IPS-20b (cell line): ENCODE data around the gene PIGC.

Source experiments
- H3K27ac ChIP-seq: one replicate; pipeline ENCODE4 v1.5.1; 2013; ENCODE audit warnings: low read length
- H3K27me3 ChIP-seq: 2 replicates; pipeline ENCODE4 v1.6.1; 2013; ENCODE audit warnings: mild to moderate bottlenecking, low read length, inconsistent platforms; ENCODE audit not compliant: insufficient read depth
- H3K36me3 ChIP-seq: 2 replicates; pipeline ENCODE4 v1.6.1; 2013; ENCODE audit warnings: low read depth, mild to moderate bottlenecking, inconsistent platforms, low read length, moderate library complexity; ENCODE audit not compliant: insufficient read depth
- H3K4me1 ChIP-seq: 2 replicates; pipeline ENCODE4 v1.6.1; 2013; ENCODE audit warnings: mild to moderate bottlenecking, control low read depth, inconsistent platforms, low read length, moderate library complexity; ENCODE audit not compliant: insufficient read depth
- H3K4me3 ChIP-seq: 2 replicates; pipeline ENCODE4 v1.5.1; 2013; ENCODE audit warnings: mild to moderate bottlenecking, low read length, inconsistent platforms
- H3K9ac ChIP-seq: 2 replicates; pipeline ENCODE4 v1.6.1; 2013; ENCODE audit warnings: low read depth, mild to moderate bottlenecking, inconsistent platforms, low read length, moderate library complexity
- H3K9me3 ChIP-seq: 2 replicates; pipeline ENCODE4 v1.6.1; 2013; ENCODE audit warnings: mild to moderate bottlenecking, low read depth, low read length, inconsistent platforms; ENCODE audit not compliant: insufficient read depth

The PIGC gene

GRCh38 chr1:172427191-172427590 lies 16.7 kb downstream of the PIGC start:
- H3K27ac ChIP-seq = no peak overlapping the region

DNA sequence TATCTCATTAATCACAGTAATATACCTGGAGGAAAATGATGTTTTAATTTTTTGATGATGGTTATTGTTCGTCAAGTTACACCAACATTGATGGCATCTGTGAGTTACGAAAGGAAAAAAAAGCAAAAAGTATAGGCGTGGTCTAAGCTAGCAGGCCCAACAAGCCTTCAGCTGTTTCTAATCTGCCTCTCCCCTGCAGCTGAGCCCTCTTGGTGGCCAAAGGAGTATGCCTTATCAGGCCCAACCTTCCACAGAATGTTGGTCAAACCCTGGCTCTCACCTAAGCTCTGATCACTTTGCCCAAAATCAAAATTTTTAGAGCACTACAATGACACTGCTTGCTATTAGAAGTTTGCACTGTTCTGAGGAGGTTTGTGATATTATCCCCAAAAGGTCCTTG lies 18.5 kb downstream of the PIGC start:
- Histone ChIP-seq H3K27ac (no peak overlapping the region), H3K9me3 (no peaks in the 10 kb centered on the region), H3K9ac (no peak overlapping the region), H3K4me1 (peaks cover 13% of the 10 kb centered on the region), H3K36me3 (no peaks in the 10 kb centered on the region), H3K27me3 (no peaks in the 10 kb centered on the region), H3K4me3 (no peak overlapping the region)

More at GRCh38 chr1:172427191-172427590, 16.7 kb downstream of the PIGC start:
- Histone ChIP-seq H3K27me3 (no peaks in the 10 kb centered on the region), H3K36me3 (no peaks in the 10 kb centered on the region), H3K4me3 (no peak overlapping the region), H3K4me1 (peaks cover 11% of the 10 kb centered on the region), H3K9me3 (no peaks in the 10 kb centered on the region), H3K9ac (no peak overlapping the region)

GRCh38 chr1:172423336-172423735 lies 20.5 kb downstream of the PIGC start:
- Histone ChIP-seq H3K9me3 (no peaks in the 10 kb centered on the region), H3K4me1 (peaks cover 13% of the 10 kb centered on the region)

DNA sequence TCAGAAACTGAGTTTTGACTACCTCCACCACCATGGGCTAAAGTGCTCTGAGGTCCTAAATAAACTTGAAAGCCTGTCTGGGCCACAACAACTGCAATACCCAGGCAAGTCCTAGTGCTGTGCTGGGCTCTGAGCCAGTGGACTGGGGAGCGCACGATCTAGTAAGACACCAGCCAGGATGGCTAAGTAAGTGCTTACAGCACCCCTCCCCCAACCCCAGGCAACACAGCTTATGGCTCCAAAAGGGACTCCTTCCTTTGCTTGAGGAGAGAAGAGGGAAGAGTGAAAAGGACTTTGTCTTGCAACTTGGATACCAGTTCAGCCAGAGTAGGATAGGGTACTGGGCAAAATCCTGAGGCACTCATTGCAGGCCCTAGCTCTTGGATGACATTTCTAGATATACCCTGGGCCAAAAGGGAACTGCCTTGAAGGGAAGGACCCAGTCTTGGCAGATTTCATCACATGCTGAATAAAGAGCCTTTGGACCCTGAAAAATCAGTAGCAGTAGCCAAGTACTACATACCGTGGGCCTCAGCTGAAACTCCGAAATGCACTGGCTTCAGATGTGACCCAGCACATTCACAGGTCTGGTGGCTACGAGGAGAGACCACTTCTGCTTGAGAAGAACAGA lies 21.8 kb downstream of the PIGC start:
- H3K36me3 ChIP-seq = no peaks in the 10 kb centered on the region
- H3K9me3 ChIP-seq = no peaks in the 10 kb centered on the region
- no peak overlapping the region for H3K27ac ChIP-seq
- no peak overlapping the region for H3K9ac ChIP-seq
- no peak overlapping the region for H3K4me3 ChIP-seq
- H3K4me1 ChIP-seq = peaks cover 23% of the 10 kb centered on the region
- no peaks in the 10 kb centered on the region for H3K27me3 ChIP-seq

More at GRCh38 chr1:172423336-172423735, 20.5 kb downstream of the PIGC start:
- Histone ChIP-seq H3K27ac (no peak overlapping the region), H3K4me3 (no peak overlapping the region), H3K27me3 (no peaks in the 10 kb centered on the region), H3K36me3 (no peaks in the 10 kb centered on the region), H3K9ac (no peak overlapping the region)

- no peak within 1 kb of the TSS for H3K27ac ChIP-seq
- no peak within 1 kb of the TSS for H3K9ac ChIP-seq
- H3K4me3 ChIP-seq = no peak within 1 kb of the TSS
- no peaks in the 10 kb centered on the region for H3K36me3 ChIP-seq
- H3K4me1 ChIP-seq = peaks cover 21% of the 10 kb centered on the region
- H3K27me3 ChIP-seq = no peaks in the 10 kb centered on the region
- H3K9me3 ChIP-seq = no peaks in the 10 kb centered on the region
Observed at GRCh38 chr1:172420385-172420784, 23.5 kb downstream of the PIGC start, which contains the start of gene C1orf105. Gene C1orf105 (plus strand): TSS chr1:172420685. CDS start chr1:172420886, 201 bp downstream.

DNA sequence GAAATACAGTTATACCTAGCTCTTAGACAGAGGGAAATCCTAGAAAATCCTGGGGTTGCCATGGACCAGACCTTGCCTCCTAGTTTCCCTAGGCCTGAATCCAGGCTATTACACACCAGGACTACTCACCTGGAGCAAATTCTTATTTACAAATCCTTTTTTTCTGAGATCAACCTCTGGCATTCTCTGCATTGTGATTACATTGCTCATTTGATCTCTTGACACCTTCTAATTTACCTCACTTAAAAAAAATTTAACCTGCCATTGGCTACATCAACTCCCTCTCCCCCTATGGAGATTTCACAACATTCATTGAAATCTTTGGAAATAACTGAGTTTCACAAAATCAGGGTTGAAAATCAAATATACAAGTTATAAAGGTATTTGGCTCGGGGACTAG lies 26.3 kb downstream of the PIGC start:
- Histone ChIP-seq H3K9me3 (no peaks in the 10 kb centered on the region), H3K36me3 (no peaks in the 10 kb centered on the region), H3K27ac (no peak overlapping the region), H3K27me3 (no peaks in the 10 kb centered on the region), H3K9ac (no peak overlapping the region), H3K4me1 (peaks cover 21% of the 10 kb centered on the region), H3K4me3 (no peak overlapping the region)

DNA sequence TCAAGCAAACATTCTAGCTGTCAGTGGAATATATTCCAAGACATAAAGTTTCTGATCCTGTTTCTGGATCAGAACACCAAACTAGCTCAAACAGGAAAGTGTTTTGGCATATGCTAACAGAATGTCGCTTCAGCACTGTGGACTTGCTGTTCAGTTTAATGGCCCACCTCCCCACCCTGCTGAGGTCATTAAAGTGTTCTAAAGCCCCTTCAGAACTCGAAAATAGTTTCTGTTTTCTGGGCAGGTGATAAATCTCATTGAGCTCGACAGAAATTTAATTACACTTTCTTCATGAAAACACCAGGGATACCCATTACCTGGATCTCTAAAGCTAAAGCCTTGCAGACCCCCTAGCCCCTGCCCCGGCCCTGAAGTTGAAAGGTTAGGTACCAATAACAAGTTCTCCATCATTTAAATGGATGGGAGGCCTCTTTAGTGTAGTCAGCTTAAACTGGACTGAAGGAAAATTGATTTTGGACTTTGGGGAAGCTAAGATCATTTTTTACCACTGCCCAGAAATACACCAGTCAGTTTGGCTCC lies 27.3 kb downstream of the PIGC start:
- Histone ChIP-seq H3K4me3 (no peak overlapping the region), H3K9ac (no peak overlapping the region), H3K9me3 (no peaks in the 10 kb centered on the region), H3K27me3 (no peaks in the 10 kb centered on the region), H3K36me3 (no peaks in the 10 kb centered on the region), H3K27ac (no peak overlapping the region), H3K4me1 (peaks cover 17% of the 10 kb centered on the region)

DNA sequence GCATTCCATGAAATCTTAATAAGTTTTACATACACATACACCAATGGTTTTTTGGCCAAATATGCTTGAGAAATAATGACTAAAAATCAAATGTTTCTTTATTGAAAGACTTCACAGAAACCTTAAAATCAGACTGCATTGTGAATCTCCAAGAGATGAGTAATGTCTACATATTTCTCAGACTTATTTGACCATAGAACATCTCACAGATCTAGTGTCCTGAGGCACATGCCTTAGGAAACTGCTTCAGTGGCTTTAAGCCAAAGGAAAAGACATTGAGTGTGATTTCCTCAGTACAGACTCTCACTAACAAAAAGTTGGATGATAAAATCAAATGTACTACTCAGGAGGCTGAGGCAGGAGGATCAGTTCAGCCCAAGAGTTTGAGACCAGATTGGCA lies 29.5 kb downstream of the PIGC start:
- Histone ChIP-seq H3K9ac (no peak overlapping the region), H3K36me3 (no peaks in the 10 kb centered on the region), H3K27ac (no peak overlapping the region), H3K27me3 (no peaks in the 10 kb centered on the region), H3K4me1 (peaks cover 14% of the 10 kb centered on the region), H3K9me3 (no peaks in the 10 kb centered on the region), H3K4me3 (no peak overlapping the region)

DNA sequence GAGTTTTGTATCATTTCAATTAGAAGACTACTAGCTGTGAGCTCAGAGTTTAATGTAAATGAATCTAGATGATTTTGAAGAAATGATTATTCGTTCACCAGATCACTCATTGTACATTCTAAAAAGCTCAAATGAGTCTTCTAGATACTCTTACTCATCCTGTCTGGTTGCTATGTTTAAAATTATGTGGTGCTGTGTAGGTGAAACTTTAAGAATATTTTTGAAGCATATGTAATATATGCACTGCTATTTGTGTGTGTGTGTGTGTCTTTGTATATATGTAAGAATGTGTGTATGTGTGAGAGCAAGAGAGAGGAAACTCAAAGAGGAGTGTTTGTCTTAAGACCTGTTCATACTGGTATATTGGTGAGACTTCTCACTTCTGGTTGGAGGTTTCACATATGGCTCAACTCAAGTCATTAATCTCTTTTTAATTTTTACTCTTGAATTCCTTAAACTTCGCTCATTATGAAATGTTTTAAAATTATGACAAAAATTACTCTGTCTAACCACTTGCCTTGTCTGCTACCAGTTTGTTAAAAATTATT lies 32.0 kb downstream of the PIGC start:
- Histone ChIP-seq H3K4me1 (peaks cover 4% of the 10 kb centered on the region; the same call in 1 of the 2 replicates), H3K27ac (no peak overlapping the region), H3K4me3 (no peak overlapping the region), H3K36me3 (no peaks in the 10 kb centered on the region), H3K9ac (no peak overlapping the region), H3K27me3 (no peaks in the 10 kb centered on the region), H3K9me3 (no peaks in the 10 kb centered on the region)

DNA sequence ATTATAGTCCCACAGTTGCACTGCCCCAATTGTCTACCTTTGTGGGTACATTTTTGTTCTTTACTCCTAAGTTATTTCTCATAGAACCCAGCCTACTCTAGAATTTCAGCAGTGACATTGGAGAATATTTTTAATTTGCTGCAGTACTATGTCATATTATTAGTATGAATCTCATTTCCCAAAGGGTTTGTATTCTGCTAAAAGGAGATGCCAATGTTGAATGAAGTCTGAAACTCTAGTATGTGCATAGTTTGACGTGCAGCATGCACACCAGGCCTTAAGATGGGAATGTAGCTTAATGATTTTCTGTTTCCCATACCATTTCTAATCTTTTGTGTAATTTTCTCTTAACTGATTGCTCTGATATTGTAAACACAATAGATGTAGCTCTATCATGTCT lies 33.8 kb downstream of the PIGC start:
- H3K9ac ChIP-seq = no peak overlapping the region
- H3K27me3 ChIP-seq = no peaks in the 10 kb centered on the region
- no peaks in the 10 kb centered on the region for H3K4me1 ChIP-seq
- no peaks in the 10 kb centered on the region for H3K36me3 ChIP-seq
- H3K9me3 ChIP-seq = no peaks in the 10 kb centered on the region
- H3K27ac ChIP-seq = no peak overlapping the region
- H3K4me3 ChIP-seq = no peak overlapping the region

GRCh38 chr1:172408958-172409357 lies 34.9 kb downstream of the PIGC start:
- Histone ChIP-seq H3K9me3 (no peaks in the 10 kb centered on the region), H3K27me3 (no peaks in the 10 kb centered on the region), H3K4me1 (no peaks in the 10 kb centered on the region), H3K36me3 (no peaks in the 10 kb centered on the region), H3K9ac (no peak overlapping the region), H3K27ac (no peak overlapping the region), H3K4me3 (no peak overlapping the region)

DNA sequence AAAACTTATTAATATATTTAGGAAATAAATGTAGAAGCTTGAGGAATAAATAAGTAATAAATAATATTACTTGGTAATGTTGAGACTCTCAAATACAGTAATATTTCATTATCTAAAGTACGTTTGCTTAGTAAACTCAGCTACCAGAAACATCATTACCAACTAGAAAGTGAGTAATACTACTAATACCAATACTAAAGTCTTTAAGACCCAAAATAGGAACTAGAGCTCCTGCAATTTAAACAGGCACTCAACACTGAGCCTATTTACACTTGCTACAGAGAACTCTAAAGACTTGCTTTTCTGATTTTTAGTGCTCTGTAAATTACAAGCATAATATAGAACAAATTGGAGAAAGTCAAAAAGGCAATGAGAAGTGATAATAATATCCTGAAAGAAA lies 36.9 kb downstream of the PIGC start:
- no peak overlapping the region for H3K9ac ChIP-seq
- H3K9me3 ChIP-seq = no peaks in the 10 kb centered on the region
- no peak overlapping the region for H3K4me3 ChIP-seq
- H3K27ac ChIP-seq = no peak overlapping the region
- no peaks in the 10 kb centered on the region for H3K4me1 ChIP-seq
- H3K27me3 ChIP-seq = no peaks in the 10 kb centered on the region
- H3K36me3 ChIP-seq = no peaks in the 10 kb centered on the region
